UCSD-AML1 (cell line): ENCODE results near the gene TMEM158.

ENCODE experiments used
- DNase-seq: peaks from one replicate; lab custom pipeline; 2025; ENCODE audit not compliant: unreplicated experiment; lab: John Stamatoyannopoulos, UW

TMEM158 gene

GRCh38 chr3:45226206-45226915 lies at the start of gene TMEM158:
TMEM158 (minus strand) TSS chr3:45226287; CDS start chr3:45226027, 260 bp downstream.
- peak; percentile 80 for DNase-seq

- no peak for DNase-seq
Observed at GRCh38 chr3:45275006-45275704, 49.1 kb upstream of the TMEM158 start.

GRCh38 chr3:45273681-45274515 lies 47.8 kb upstream of the TMEM158 start:
- DNase-seq = peak; percentile 34

- DNase-seq = no peak
Observed at GRCh38 chr3:45272828-45273470, 46.9 kb upstream of the TMEM158 start.

GRCh38 chr3:45272032-45272810 lies 46.1 kb upstream of the TMEM158 start:
- DNase-seq = no peak

- no peak for DNase-seq
Observed at GRCh38 chr3:45269952-45270351, 43.9 kb upstream of the TMEM158 start.

- no peak for DNase-seq
Observed at GRCh38 chr3:45267097-45267496, 41.0 kb upstream of the TMEM158 start.

GRCh38 chr3:45261333-45262110 lies 35.4 kb upstream of the TMEM158 start:
- no peak for DNase-seq

GRCh38 chr3:45259133-45259532 lies 33.0 kb upstream of the TMEM158 start:
- DNase-seq = no peak

- DNase-seq = no peak
Observed at GRCh38 chr3:45258317-45258716, 32.2 kb upstream of the TMEM158 start.

GRCh38 chr3:45253316-45253715 lies 27.2 kb upstream of the TMEM158 start:
- DNase-seq = no peak

GRCh38 chr3:45252826-45253225 lies 26.7 kb upstream of the TMEM158 start:
- no peak for DNase-seq

GRCh38 chr3:45249391-45249790 lies 23.3 kb upstream of the TMEM158 start:
- no peak for DNase-seq

- DNase-seq = no peak
Observed at GRCh38 chr3:45246241-45246640, 20.2 kb upstream of the TMEM158 start.

- no peak for DNase-seq
Observed at GRCh38 chr3:45244356-45244755, 18.3 kb upstream of the TMEM158 start.

- no peak for DNase-seq
Observed at GRCh38 chr3:45241206-45241605, 15.1 kb upstream of the TMEM158 start.

- DNase-seq = no peak
Observed at GRCh38 chr3:45240292-45240691, 14.2 kb upstream of the TMEM158 start.

GRCh38 chr3:45239254-45239653 lies 13.2 kb upstream of the TMEM158 start:
- DNase-seq = no peak

GRCh38 chr3:45236964-45237363 lies 10.9 kb upstream of the TMEM158 start:
- DNase-seq = no peak

- no peak for DNase-seq
Observed at GRCh38 chr3:45235409-45235808, 9.3 kb upstream of the TMEM158 start.
